Ovary (tissue), 9 donors: Measurements from ENCODE around the gene SNX2. TPM values are rescaled to one million over a fixed set of nuclear protein-coding genes. Genes with fewer than 3 reads are reported as not detected.

Experiments
- DNase-seq, 5 donors: peaks; one replicate each; pipeline ENCODE4 v3.0.0-alpha.2; 2019 to 2020
- H3K27ac ChIP-seq, 2 donors: fragments of 200-600 bp; one replicate each; pipeline versions ENCODE4 v1.5.1 to v1.8.0; 2019 to 2022
- H3K27me3 ChIP-seq: fragments of 200-600 bp; one replicate; pipeline ENCODE4 v1.8.0; 2022
- H3K36me3 ChIP-seq: fragments of 200-600 bp; sonication (generic); one replicate; pipeline ENCODE4 v1.5.1; 2019
- H3K4me1 ChIP-seq: one replicate; pipeline ENCODE4 v1.8.1; 2013; ENCODE audit warnings: mild to moderate bottlenecking, moderate library complexity; ENCODE audit not compliant: insufficient read depth
- H3K4me3 ChIP-seq: fragments of 200-600 bp; sonication (generic); one replicate; pipeline ENCODE4 v1.5.1; 2017
- H3K9me3 ChIP-seq, 2 donors: fragments of 200-600 bp in 1 of 2; sonication (generic) in 1 of 2; one replicate each; pipeline versions ENCODE4 v1.5.1 to v1.8.1; 2013 to 2019; ENCODE audit warnings: mild to moderate bottlenecking in 1 of 2, moderate library complexity in 1 of 2
- CTCF ChIP-seq, 3 donors: fragments of 450-650 bp in 2 of 3; fragments of 200-600 bp in 1 of 3; IDR thresholded peaks; one replicate each; pipeline versions ENCODE4 v1.5.1 to v1.8.0; 2016 to 2022; ENCODE audit warnings: antibody characterized with exemption in 3 of 3, mild to moderate bottlenecking in 1 of 3
- EP300 ChIP-seq: sonication (generic); formaldehyde crosslinking; IDR thresholded peaks from one replicate; pipeline ENCODE4 v1.6.1; 2017; ENCODE audit warnings: antibody characterized with exemption
- POLR2A ChIP-seq: fragments of 450-650 bp; IDR thresholded peaks from one replicate; pipeline ENCODE4 v1.6.1; 2017; ENCODE audit warnings: antibody characterized with exemption, mild to moderate bottlenecking, moderate library complexity
- WGBS, 3 donors: extraction: QIAGEN DNeasy Blood & Tissue Kit in 1 of 3; methylation state at CpG; one replicate each; pipeline versions ENCODE4 v1.1.5 to v1.1.7; 2013 to 2017; 5-methylcytosine and 5-hydroxymethylcytosine counted together
- intact Hi-C, 4 donors: fragments of 100-400 bp; cut with DNase I; formaldehyde crosslinking; loops; one replicate each; pipeline versions ENCODE4 v1.11.0 to v1.15.1; 2022 to 2023
- polyA plus RNA-seq, 2 donors: library from polyadenylated mRNA; stranded (reverse); fragments of 200-250 nt in 1 of 2; fragments of 350-450 nt in 1 of 2; fragmentation: Illumina TruSeq in 1 of 2; extraction: RNeasy Lipid Tissue Mini Kit (QIAGEN cat#74804) in 1 of 2; gene quantifications; one replicate each; pipeline ENCODE4 v1.2.3, GENCODE V29; 2013 to 2014
- total RNA-seq, 7 donors: library from RNA; depleted of rRNA in 2 of 7; stranded (reverse); fragments of >200 nt in 2 of 7; fragmentation: NEBNext Ultra II Directional in 3 of 7; extraction: Animal tissue kit (Norgen Biotek cat#: 25700) in 3 of 7; gene quantifications; one replicate each; pipeline versions ENCODE4 v1.1.0 to v1.2.4, GENCODE V29; 2016 to 2023
- donor health status: DM: no; HTN: no; CAD: no; lungs with moderate emphysema.
- donor health status: DM: no; HTN: no; CAD: no.
- donor health status: Bipolar disorder and iron deficiency.
- donor health status: DM: yes; HTN: yes; CAD: no.
- donor health status: DM: no; HTN: no; CAD: no.
- donor health status: DM: yes; HTN: yes; CAD: no.

SNX2 gene
- total and polyA plus RNA-seq, 9 donors, result 40.9 to 91.1 (median 76.5) TPM

GRCh38 chr5:122788371-122788770 lies 13.5 kb downstream of the SNX2 start:
- TF ChIP-seq POLR2A (no peak), EP300 (no peak), CTCF (IDR thresholded peaks at IDR 0.05) (no peak)
- no peaks in the 10 kb centered on the region for H3K27me3 ChIP-seq
- DNase-seq, result no peak

GRCh38 chr5:122788996-122789395 lies 14.1 kb downstream of the SNX2 start:
- peaks cover 1% of the 10 kb centered on the region for H3K4me1 ChIP-seq
- H3K36me3 ChIP-seq, result no peaks in the 10 kb centered on the region
- TF ChIP-seq CTCF (IDR thresholded peaks at IDR 0.05) (no peak), EP300 (no peak), POLR2A (no peak)
- no peak overlapping the region for H3K4me3 ChIP-seq
- intact Hi-C loops, result no loop called here
- DNase-seq, result no peak
- no peaks in the 10 kb centered on the region for H3K27me3 ChIP-seq
- H3K27ac ChIP-seq, result no peak overlapping the region
- H3K9me3 ChIP-seq, result no peaks in the 10 kb centered on the region

More at GRCh38 chr5:122788371-122788770, 13.5 kb downstream of the SNX2 start:
- Histone ChIP-seq H3K27ac (no peak overlapping the region), H3K4me1 (peaks cover 1% of the 10 kb centered on the region), H3K4me3 (no peak overlapping the region), H3K9me3 (no peaks in the 10 kb centered on the region), H3K36me3 (no peaks in the 10 kb centered on the region)
- 80 to 100% (median 91%) methylated on average over 1 of the region's 1 CpG for WGBS, 3 donors
- intact Hi-C loops, result no loop called here

- DNase-seq, result no peak
- Histone ChIP-seq H3K27ac (no peak overlapping the region), H3K9me3 (no peaks in the 10 kb centered on the region), H3K4me3 (no peak overlapping the region), H3K27me3 (no peaks in the 10 kb centered on the region), H3K36me3 (no peaks in the 10 kb centered on the region), H3K4me1 (peaks cover 1% of the 10 kb centered on the region)
- WGBS, 3 donors, result 87 to 90% (median 89%) methylated on average over 5 of the region's 5 CpGs
- TF ChIP-seq CTCF (IDR thresholded peaks at IDR 0.05) (no peak), EP300 (no peak), POLR2A (no peak)
- intact Hi-C loops, result no loop called here
Measured at GRCh38 chr5:122789461-122790171, 14.7 kb downstream of the SNX2 start.

GRCh38 chr5:122790354-122791103 lies 15.6 kb downstream of the SNX2 start:
- H3K27me3 ChIP-seq, result no peaks in the 10 kb centered on the region
- H3K4me1 ChIP-seq, result peaks cover 1% of the 10 kb centered on the region
- H3K36me3 ChIP-seq, result no peaks in the 10 kb centered on the region
- H3K27ac ChIP-seq, result no peak overlapping the region
- H3K4me3 ChIP-seq, result no peak overlapping the region
- H3K9me3 ChIP-seq, result no peaks in the 10 kb centered on the region
- 97 to 99% (median 97%) methylated on average over 5 of the region's 5 CpGs for WGBS, 3 donors
- no peak for TF ChIP-seq EP300
- no peak for TF ChIP-seq POLR2A
- no peak for TF ChIP-seq CTCF (IDR thresholded peaks at IDR 0.05)
- no peak for DNase-seq
- intact Hi-C loops, result no loop called here
